ENCODE data around the gene KDM6A. TPM values are rescaled to one million over a fixed set of nuclear protein-coding genes. Genes with fewer than 3 reads are reported as not detected.
A peak's percentile ranks its signal among the peaks of the same experiment; 100 is the strongest.

Gene KDM6A
- total and polyA plus RNA-seq, 9 of the 15 experiments (the other 6 are each of a cell fraction or from before 2014, with no cell fraction given), result 8.4 to 34.3 (median 22.9) TPM

DNA sequence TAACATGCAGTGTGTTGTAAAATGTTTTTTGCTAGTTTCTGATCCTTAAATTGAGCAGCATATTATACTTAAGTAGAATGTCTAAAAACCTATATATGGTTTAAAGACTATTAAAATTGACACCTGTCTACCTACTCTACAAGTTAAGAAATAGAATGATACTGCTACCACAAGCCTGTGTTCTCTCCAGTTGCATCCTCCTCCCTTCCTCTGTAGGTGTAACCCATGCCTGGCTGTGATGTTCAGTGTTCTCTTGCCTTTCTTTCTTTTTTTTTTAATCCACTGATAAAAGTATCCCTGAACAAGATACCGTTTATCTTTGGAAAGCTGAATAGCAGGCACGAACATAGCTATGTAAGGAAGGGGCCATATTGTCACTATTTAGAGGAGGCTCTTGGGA, 99.1 kb downstream of the KDM6A start:
- H3K27ac ChIP-seq (ENCODE audit: extremely low read depth, low read depth, low read length), result no peak overlapping the region
- WGBS (ENCODE audit: insufficient coverage, low coverage, missing lambda C conversion rate), result 0% methylated on average over 2 of the region's 2 CpGs
- no peaks in the 10 kb centered on the region for H3K27me3 ChIP-seq (ENCODE audit: control insufficient read depth in 2 of 2, insufficient read depth in 2 of 2, low read length in 2 of 2)
- ChIA-PET CTCF (ENCODE audit: low intra/inter-chr PET ratio) (no interaction called here), POLR2A (interaction anchor here (0.6 to 1.0 kb wide), 3 partner anchors 16 to 1973 kb away, joined by 3 to 4 read pairs (median 3); no protein-coding TSS in a partner anchor)
- H3K36me3 ChIP-seq (ENCODE audit: control insufficient read depth, insufficient read depth, low read length), result 0 out of 3 replicates have a peak, but pooled peaks cover 2% of the 10 kb centered on the region
- in situ Hi-C loops (cut with MboI) (no loop called here), intact Hi-C loops (cut with micrococcal nuclease) (no loop called here)
- FAIRE-seq (no peak), DNase-seq (ENCODE audit: extremely low read depth in 1 of 4, low spot score in 3 of 4) (no peak), ATAC-seq (peak; percentile 60)
- peak overlapping the region; percentile 32; the same call in 1 of the 2 replicates for H3K4me2 ChIP-seq (ENCODE audit: insufficient read depth, low read length)
- TF ChIP-seq TAL1 (IDR thresholded peaks at IDR 0.05) (no peak), FUS (optimal IDR thresholded peaks at IDR 0.05; ENCODE audit: low read depth, low read length) (no peak), CC2D1A (IDR thresholded peaks at IDR 0.05) (no peak), NONO (IDR thresholded peaks at IDR 0.05; ENCODE audit: low read depth in 2 of 2, low read length in 1 of 2) (no peak), SAP30 (IDR thresholded peaks at IDR 0.05; ENCODE audit: borderline replicate concordance, insufficient read depth, low read depth, low read length, poor library complexity, severe bottlenecking) (no peak), SRSF3 (IDR thresholded peaks at IDR 0.05; ENCODE audit: insufficient read depth, low read length) (no peak), POLR2AphosphoS5 (IDR thresholded peaks at IDR 0.05; ENCODE audit: control insufficient read depth, insufficient read depth, low read depth, low read length) (no peak)
- H2AFZ ChIP-seq (ENCODE audit: low read depth, low read length), result no peak overlapping the region
- H3K79me2 ChIP-seq (ENCODE audit: control insufficient read depth, insufficient read depth, low read length), result peaks cover 74% of the 10 kb centered on the region
- H3K9me1 ChIP-seq (ENCODE audit: control insufficient read depth, insufficient read depth, low read length), result no peaks in the 10 kb centered on the region
- H3K9me3 ChIP-seq (replicated peaks; ENCODE audit: control insufficient read depth, insufficient read depth, low read depth, low read length), result 0 out of 2 replicates have a peak, but pooled peaks cover 1% of the 10 kb centered on the region
- BruUV-seq (replicated peaks), result no TSS peak
- no peak overlapping the region for H3K9ac ChIP-seq (ENCODE audit: insufficient read depth in 1 of 2, low read depth in 2 of 2, low read length in 2 of 2)
- H3K4me1 ChIP-seq (replicated peaks in 1 of 2; ENCODE audit: control insufficient read depth in 2 of 2, insufficient read depth in 2 of 2, low read length in 2 of 2), result peaks cover 4 to 13% of the 10 kb centered on the region in 2 experiments; a peak in 3 of 5 replicates
- no peak overlapping the region for H3K4me3 ChIP-seq
- peaks cover 21% of the 10 kb centered on the region for H4K20me1 ChIP-seq (replicated peaks; ENCODE audit: control insufficient read depth, insufficient read depth, low read length)
